GM13977 (cell line): ENCODE data around the gene XPC.
"Not testable (repeated sequence)": the region's sequence is repeated elsewhere in the genome, so short reads cannot be mapped to it uniquely, and the experiment has no call there.

Experiments
- DNase-seq: peaks from one replicate; pipeline ENCODE4 v3.0.0; 2012; ENCODE audit warnings: low spot score
- CTCF ChIP-seq: IDR thresholded peaks from 2 replicates; pipeline ENCODE4 v1.5.1; 2012; ENCODE audit warnings: mild to moderate bottlenecking, control low read depth; ENCODE audit not compliant: insufficient read depth; ENCODE audit errors: extremely low read depth, missing control alignments
- in situ Hi-C: fragments of 300-500 bp; cut with MboI; formaldehyde crosslinking; loops from one replicate; pipeline ENCODE4 v1.12.0; 2022; ENCODE audit warnings: low sequenced_read_pairs, low pct_unique_long_range_greater_than_20kb, mixed read lengths, inconsistent platforms; ENCODE audit not compliant: unreplicated experiment

XPC gene

GRCh38 chr3:14178247-14179113, at the start of gene XPC, which contains the start of gene LSM3:
TSS of gene XPC (minus strand) at chr3:14178601. CDS start at chr3:14178568, 33 bp downstream.
TSS of gene LSM3 (plus strand) at chr3:14178817. CDS start at chr3:14178861, 44 bp downstream.
- no peak for TF ChIP-seq CTCF
- in situ Hi-C loops: no loop called here
- DNase-seq: peak; percentile 94

- in situ Hi-C loops: no loop called here
- DNase-seq: no peak
- no peak for TF ChIP-seq CTCF
These were observed 49.5 kb upstream of the XPC start for GRCh38 chr3:14227856-14228255.

- in situ Hi-C loops, DNase-seq: not testable (repeated sequence)
These were observed 48.0 kb upstream of the XPC start for GRCh38 chr3:14226351-14226750.

GRCh38 chr3:14225421-14225820, 47.0 kb upstream of the XPC start:
- TF ChIP-seq CTCF: no peak
- DNase-seq: no peak
- in situ Hi-C loops: no loop called here

GRCh38 chr3:14224895-14225294, 46.5 kb upstream of the XPC start:
- TF ChIP-seq CTCF: no peak
- in situ Hi-C loops: no loop called here
- no peak for DNase-seq

GRCh38 chr3:14223595-14223994, 45.2 kb upstream of the XPC start:
- TF ChIP-seq CTCF: no peak
- in situ Hi-C loops: no loop called here
- no peak for DNase-seq

GRCh38 chr3:14222900-14223594, 44.6 kb upstream of the XPC start:
- in situ Hi-C loops: no loop called here
- no peak for TF ChIP-seq CTCF
- DNase-seq: no peak
